NCI-H2227 (cell line): ENCODE measurements around the gene BTBD3.
A peak's percentile ranks its signal among the peaks of the same experiment; 100 is the strongest.

Source experiments
- DNase-seq: peaks from one replicate; lab custom pipeline; 2025; ENCODE audit not compliant: unreplicated experiment; lab: John Stamatoyannopoulos, UW

The BTBD3 gene

DNA sequence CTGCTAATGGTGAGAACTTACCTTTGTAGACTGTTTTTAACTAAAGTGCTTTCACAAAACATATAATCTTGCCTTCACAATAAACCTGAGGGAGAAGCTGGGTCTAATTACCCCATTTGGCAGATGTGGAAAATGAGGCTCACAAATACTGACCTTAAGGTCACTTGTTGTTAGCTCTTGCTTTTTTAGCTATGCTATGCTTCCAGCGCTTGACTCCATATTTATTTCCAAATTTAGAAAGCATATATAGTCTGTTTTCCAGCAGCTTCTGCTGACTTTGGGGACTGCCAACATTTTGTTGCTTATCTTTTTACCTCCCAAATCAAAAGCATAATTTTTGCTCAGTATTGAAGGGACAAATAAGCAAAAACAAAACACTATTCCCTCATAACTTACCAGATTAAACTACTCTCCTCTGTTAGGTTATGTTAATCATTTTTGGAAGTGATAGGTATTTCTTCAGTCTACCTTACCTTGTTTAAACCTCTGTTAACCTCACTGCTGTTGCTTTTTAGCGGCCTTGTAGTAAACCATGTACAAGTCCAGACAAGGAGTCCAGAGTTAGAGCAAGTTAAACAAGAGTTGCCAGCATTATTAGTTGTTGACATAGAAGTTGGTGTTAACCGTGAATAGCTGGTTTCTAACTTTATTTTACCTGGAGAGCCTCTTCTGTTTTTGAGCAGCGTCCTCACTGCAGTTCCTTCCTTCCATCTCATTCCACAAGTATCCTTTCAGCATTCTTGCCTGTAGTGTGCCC, 4.9 kb upstream of the BTBD3 start:
- DNase-seq, result peak; percentile 71

DNA sequence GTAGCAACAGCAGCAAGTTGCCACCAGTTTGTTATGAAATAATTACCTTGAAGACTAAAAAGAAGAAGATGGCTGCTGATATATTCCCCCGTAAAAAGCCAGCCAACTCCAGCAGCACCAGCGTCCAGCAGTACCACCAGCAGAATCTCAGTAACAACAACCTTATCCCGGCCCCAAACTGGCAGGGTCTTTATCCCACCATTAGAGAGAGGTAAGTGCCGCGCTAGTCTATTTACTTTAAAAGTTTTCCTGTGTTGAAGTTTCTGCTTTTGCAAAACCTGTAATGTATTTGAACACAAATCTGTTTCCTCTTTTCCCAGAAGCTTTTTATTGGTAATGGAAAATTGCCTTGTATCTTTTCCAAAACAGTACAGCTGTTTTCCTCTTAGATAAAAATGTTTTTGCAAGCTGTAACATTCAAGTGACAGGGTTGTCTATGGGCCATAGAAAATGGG, 725 bp downstream of the BTBD3 start:
- DNase-seq, result no peak

DNA sequence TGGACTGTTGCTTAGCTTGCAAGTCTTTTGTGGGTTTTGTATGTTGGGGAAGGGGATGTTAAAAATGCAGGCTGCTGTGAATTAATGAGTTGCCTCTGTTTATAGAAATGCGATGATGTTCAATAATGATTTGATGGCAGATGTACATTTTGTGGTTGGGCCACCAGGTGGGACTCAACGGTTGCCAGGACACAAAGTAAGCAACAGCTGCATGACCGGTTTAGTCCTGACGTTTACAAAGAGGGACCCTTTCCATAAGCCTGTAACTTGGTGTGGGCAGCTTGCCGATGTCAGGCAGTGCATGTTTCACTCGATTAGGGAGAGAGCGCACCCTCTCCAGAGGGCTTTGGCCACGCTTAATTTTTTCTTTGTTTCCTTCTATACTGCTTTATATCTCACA, 1.3 kb downstream of the BTBD3 start:
- DNase-seq, result no peak

DNA sequence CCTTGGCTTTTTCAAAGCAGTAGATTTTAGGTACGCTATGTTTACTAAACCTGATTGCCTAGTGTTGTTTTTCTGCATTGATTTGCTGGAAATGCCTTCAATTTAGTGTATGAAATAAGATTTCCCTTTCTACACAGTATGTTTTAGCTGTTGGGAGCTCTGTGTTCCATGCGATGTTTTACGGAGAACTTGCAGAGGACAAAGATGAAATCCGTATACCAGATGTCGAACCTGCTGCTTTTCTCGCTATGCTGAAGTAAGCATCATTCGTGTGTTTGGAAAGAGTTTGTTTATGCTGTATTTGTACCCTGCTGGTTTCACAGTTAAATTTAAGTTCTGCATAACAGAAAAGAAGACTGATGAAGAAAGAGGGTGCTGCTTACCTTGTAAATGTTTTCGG, 1.9 kb downstream of the BTBD3 start:
- DNase-seq, result no peak

DNA sequence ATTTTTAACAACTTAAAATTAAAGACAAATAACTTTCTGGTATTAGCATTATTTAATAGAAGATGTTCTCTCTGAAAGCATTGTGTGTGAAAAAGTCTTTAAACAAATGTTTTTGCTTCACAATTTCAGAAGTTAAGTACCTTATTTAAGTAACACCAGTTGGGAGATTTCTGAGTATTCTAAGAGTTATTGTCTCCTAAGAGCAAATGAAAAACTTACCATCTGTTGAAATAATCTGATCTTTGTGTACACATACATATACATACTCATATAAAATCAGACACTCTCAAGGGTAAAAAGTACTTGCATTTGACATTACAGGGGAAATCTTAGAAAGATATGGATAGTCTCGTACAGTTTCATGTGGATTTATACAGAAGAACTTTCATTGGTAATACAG, 2.4 kb downstream of the BTBD3 start:
- no peak for DNase-seq

DNA sequence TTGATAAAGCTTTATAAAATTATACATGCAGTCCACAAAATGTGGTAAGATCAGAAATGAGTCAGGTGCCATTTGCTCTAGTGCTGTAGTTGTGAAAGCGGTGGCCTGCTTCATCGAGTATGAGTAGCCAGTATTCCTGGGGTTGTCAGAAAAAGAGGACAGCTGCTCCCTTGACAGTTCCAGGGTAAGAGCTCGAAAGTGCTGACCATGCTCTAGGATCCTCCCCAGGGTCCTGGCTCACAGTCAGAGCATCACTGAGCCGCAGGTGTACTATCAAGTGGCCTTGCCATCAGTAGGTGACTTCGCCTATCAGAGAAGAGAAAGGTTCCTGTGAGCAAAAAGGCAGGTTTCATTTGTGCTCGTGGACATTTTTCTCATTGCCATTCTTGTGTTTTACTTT, 3.6 kb downstream of the BTBD3 start:
- DNase-seq, result no peak

DNA sequence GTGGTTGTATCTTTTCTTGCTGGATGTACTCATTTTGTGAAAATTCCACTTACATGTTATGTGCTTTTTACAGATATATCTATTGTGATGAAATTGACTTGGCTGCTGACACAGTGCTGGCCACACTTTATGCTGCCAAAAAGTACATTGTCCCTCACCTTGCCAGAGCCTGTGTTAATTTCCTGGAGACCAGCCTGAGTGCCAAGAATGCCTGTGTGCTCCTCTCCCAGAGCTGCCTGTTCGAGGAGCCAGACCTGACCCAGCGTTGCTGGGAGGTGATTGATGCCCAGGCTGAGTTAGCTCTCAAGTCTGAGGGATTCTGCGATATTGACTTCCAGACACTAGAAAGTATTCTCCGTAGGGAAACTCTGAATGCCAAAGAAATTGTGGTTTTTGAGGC, 4.9 kb downstream of the BTBD3 start:
- no peak for DNase-seq

DNA sequence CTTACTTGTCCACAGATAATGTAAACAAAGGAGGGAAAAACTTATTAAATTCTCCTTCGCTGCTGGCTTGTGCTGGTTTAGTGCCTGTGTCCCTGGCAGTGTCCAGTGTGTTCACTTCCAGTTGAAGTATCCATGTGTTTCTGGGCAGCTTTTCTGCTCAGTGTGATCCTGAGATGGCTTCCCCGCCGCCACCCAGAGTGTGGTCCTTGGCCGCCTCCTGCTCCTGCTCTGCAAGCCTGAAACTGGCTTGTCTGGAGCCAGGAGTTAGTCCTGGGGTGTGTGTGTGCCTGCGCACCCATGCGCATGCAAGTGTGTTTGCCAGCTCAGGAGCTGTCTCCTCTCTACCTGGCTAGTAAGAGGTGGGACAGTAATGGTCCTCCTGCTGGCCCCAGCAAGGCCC, 7.2 kb downstream of the BTBD3 start:
- no peak for DNase-seq

DNA sequence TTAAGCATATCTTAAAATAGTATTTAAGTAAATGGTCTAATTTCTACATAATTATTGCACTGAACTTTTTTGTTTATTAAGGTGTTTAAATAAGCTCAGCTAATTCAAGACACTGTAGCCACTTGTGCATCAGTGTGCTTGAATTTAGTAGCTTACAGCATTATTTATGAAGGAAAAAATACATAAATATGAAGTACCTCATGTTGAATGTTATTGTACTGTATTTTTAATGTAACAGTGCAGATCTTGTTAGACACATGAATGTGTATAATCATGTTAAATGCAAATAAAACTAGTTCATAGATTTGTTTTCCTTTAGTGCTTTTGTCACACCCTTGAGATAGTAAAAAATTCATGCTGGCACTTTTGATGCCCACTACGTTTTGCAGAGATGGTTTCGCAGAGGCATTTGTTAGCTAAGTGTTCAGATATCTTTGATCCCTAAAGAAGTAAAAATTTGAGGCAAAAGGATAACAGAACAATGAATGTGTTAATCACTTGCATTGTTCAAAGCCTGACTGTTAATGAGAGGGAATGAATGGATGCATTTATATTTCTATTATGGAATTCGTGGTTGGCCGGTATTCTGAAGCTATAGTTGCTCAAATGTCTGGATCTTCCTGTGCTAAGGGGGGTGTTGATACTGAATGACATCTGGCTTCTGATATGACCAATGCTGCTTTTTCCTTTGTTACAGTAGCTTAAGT, 8.8 kb downstream of the BTBD3 start:
- DNase-seq, result no peak

DNA sequence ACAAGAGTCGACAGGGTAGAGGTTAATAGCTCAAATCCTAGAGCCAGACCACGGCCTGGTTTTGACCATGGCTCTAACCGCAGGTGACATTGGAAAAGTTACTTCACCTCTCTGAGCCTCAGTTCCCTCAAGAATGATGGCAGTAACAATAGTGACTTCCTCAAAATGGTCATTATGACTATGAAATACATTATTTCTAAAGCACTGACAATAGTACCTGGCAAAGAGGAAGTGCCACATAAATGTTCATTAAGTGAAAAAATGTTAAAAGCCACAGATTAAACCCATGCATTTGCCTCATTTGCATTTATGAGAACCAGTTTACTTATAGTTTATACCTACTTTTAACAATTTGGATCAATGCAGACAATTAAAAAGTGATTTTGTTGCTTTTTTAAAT, 12.3 kb downstream of the BTBD3 start:
- DNase-seq, result no peak

DNA sequence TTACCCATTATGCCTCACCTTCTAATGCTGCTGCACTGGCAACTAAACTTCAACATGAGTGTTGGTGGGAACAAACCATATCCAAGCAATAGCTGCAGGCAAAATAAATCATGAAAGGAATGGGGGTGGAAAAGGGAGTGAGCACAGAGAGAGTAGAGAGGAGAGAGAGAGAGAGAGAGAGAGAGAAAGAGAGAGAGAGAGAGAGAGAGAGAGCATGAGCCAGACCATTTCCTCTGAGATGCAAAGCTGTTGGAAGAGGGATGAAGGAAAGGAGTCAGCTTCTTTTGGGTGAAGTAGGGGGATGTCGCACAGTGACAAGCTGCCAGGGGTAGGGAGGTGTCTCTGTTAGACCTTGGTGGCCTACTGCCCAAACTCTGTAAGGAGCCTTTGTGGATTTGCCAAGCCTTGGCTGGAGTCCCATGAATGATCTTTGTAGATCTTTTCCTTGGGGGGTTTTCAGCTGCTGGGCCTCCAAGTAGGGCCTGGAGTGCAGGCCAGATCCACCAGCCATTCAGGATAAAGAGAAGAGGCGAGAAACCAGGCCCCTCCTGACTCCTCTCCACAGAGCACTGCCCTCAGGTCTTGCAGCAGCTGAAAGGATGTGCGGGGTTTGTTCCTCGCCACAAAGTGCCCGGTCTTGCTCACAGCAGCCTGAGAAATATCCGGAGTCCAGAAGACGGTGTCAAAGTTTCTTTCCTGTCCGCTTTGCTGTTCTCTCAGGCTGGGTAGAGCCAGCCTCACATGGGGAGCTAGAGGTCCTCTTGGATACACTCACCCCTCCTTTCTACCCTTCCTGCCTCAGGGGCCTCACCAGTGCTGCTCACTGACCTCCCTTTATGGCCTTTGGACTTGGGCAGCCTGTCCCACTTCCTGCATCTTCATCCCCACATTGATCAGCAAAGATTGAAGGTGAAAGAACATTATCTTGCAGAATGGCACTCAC, 17.8 kb downstream of the BTBD3 start:
- DNase-seq, result no peak

DNA sequence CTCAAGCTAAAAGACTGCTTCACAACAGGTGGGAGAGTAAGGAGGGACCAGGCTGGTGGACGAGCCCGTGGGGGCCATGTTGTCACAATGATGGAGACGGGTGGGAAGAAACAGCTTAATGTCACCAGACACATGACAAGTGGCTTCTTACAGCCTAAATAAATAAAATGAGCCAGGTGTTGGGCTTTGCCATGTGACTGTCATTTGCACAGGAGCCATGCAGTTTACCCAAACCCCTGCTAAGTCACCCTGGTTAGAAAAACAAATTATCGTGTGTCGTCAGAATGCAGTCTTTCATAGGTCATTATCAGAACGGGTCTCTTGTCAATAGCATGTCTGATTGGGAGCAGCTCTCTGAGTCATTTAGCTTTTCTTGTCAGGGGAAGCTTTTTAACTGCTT, 18.5 kb downstream of the BTBD3 start:
- peak; percentile 74 for DNase-seq

DNA sequence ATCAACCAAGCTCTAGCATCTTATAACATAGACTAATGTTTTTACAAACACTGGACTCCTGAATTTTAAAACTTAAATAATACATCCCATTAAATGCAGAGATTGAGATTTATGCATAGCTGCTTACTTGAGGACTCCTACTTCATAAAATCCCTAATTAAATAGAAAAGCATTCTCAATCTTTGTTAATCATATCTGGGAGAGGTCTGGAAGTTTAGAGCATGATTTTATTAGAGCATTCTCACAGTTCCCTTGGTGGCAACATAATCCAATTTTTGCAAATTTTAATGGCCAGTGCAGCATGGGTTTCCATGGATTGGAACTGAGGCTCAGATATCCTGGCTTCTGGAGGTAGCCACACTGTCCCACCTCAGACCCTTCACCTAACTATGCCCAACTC, 19.5 kb downstream of the BTBD3 start:
- DNase-seq, result no peak

DNA sequence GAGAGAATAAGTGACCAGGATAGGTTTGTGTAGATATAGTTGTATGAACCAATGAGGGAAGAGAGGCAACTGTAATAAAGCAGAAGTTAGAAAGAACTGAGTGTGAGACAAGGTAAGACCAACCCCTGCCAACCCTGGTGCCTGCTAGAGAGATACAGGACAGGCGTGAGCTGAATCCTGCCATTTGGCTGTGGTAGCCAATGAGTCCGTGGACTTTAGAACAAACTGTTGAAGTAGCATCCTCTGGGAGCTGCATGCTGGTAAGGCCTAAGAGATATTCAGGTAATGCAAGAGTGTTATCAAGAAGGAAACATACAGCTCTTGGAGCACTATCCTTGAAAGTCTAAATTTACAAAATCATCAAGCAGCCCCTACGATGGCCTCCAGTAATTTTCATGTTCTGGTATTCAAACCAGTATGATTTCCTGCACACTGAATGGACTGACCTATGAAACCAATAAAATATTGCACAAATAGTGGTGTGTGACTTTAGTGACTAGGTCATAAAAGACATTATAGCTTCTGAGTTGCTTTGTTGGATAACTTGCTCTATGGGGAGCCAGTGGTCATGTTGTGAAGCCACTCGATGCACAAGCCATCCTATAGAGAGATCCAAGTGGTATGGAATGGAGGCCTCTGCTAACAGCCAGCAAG, 24.0 kb downstream of the BTBD3 start:
- no peak for DNase-seq

DNA sequence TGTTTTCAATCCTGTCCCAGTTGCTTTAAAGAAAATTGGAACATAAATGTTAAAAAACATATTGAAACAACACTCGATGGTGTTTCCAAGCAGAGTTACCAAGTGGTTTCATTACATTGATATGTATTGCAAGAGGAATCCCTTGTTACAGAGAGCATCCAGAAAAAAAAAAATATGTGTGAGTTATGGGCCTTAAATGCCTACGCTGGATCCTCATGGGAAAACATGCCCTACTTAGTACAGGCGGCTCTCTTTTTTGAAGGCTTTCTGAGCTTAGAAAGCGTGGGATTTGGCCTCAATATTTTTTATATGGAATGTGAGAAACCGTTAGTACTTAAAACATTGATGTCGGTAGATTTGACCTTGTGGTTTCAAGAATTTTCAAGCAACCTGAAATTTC, 26.1 kb downstream of the BTBD3 start:
- DNase-seq, result no peak

DNA sequence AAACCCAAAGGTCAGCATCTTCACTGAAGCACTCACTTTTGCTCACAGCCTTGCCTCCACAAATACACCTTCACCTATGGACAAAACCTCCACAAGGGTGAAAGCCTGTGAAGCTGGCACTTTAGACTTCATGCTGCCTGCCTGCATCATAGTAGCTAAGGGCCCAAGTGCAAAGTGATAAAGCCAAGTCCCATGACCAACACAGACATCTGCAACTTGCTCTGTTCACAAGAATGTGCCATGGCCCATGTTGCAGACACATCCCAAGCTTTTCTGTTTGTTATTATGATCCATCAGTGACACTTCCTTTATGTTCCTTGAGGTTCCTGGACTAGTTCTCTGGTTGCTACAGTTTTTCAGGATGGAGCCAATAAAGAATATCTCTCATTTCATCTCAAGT, 31.1 kb downstream of the BTBD3 start:
- no peak for DNase-seq

DNA sequence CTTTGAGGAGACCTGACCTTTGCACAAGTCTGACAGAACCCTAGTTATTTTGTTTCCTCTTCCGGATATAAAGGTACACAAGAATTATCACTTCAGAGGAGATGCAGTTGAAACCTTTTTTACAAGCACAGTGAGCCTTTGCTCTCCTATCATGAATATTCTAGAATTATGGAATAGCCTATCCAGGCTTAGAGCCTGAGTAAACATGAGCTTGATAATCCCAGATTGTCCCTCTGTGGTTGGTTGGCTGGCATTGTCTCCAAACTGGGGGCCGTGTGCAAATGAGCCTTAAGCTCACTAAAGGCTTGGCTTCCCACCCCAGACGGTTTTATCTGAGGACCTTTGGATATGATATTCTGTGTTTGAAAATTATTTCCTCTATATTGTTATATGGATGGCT, 32.0 kb downstream of the BTBD3 start:
- DNase-seq, result no peak

DNA sequence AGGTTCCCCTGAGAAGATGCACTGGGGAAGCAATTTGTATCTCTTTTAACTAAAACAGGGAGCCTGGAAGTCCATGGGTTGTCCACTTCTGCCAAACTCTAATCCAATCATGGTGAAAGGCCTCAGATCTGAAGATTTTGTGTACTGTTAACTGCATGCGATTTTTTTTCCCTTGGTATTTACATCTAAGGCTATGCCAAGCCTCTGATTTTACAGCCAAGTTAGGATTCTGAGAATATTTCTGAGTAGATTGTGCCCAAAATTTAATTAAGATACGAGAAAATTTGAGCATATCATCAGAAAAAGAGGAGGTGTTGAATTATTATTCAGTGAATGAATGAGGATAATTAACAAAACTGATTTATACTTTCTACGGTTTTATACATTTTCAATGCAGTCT, 34.0 kb downstream of the BTBD3 start:
- no peak for DNase-seq

DNA sequence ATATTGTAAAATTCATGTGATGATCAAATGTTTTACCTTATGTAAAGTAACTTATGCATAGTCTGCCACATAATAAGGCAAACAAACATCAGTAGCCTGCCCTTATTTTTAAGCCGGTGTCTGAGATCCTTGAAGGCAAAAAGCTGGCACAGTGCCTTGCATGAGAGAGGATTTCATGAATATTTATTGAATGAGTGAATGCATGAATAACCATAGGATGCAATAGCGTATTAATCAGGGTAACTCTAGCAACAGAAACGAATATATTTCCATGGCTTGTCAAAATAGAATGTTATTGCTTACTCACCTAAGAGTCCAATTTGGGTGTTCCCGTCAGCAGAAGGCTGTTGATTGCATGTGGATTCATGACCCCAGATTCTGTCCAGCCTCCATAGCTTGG, 34.9 kb downstream of the BTBD3 start:
- no peak for DNase-seq

DNA sequence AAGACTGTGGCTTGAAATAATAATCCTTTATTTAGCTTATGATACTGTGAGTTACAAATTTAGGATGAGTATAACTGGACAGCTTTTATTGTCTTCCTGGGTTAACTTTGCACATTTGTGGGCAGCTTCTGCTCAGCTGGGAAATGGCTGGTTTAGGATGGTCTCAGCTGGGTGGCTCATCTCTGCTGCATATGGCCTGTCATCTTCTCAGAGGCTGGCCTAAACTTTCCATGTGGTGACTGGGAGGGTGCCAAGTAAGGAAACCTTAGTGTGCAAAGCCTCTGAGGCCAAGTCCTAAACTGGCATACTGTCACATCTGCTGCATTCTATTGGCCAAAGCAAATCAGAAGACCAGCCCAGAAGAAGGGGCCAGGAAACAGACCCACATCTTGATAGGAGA, 40.2 kb downstream of the BTBD3 start:
- no peak for DNase-seq

DNA sequence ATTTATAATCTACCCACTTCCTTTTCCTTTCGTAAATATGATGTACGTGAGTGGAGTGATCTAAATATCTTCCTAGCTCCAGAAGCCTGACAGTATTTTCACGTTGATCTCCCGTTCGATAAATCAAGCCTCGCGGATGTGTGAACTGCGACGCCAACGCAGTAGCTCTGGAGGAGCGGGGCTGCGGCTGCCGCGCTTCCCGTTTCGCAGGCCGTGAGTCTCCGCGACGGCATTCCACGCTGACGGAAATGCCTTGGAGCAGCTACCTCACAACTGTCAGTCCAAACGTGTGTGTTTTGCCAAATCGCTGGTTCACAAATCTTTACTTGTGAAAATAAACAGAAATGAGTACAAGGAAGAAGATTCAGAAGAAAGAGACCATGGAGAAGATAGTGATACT, 41.2 kb downstream of the BTBD3 start:
- no peak for DNase-seq
